ENCODE results near the gene YIPF7. TPM values are rescaled to one million over a fixed set of nuclear protein-coding genes. Genes with fewer than 3 reads are reported as not detected.
A peak's percentile ranks its signal among the peaks of the same experiment; 100 is the strongest.

The YIPF7 gene
- total RNA-seq, result under 1 TPM in 1 of 3 donors, not detected in 2; 0.50 TPM
- 0.16 TPM for total RNA-seq (2013)

- peaks cover 2% of the 10 kb centered on the region for H3K27me3 ChIP-seq (ENCODE audit: control insufficient read depth, insufficient read depth, low read length)
- no peak within 1 kb of the TSS for H3K4me3 ChIP-seq (ENCODE audit: low read length)
- Mint-ChIP-seq H3K36me3 (no peaks in the 10 kb centered on the region), H3K27ac (no peak within 1 kb of the TSS), H3K4me3 (no peak within 1 kb of the TSS), H3K4me1 (no peaks in the 10 kb centered on the region), H3K27me3 (ENCODE audit: low read depth in 2 of 2) (peaks cover 16 to 19% of the 10 kb centered on the region in 2 donors), H3K9me3 (no peaks in the 10 kb centered on the region)
- H3K36me3 ChIP-seq (ENCODE audit: control insufficient read depth, insufficient read depth, low read length), result no peaks in the 10 kb centered on the region
- no peaks in the 10 kb centered on the region for H3K9me3 ChIP-seq (ENCODE audit: control insufficient read depth, insufficient read depth, low read length)
- H3K4me1 ChIP-seq (ENCODE audit: control insufficient read depth, insufficient read depth, low read length), result no peaks in the 10 kb centered on the region
- no peak for DNase-seq
- TF ChIP-seq CTCF (IDR thresholded peaks at IDR 0.05), result no peak
- intact Hi-C loops (cut with micrococcal nuclease), result no loop called here
- no CpG with 5 or more reads among the region's 1 CpG for WGBS (ENCODE audit: insufficient coverage)
- ATAC-seq, result no peak
- H3K27ac ChIP-seq (ENCODE audit: low read length), result no peak within 1 kb of the TSS
These were observed at the start of gene YIPF7 for GRCh38 chr4:44651425-44651824. Gene YIPF7 (minus strand): TSS chr4:44651625. CDS start chr4:44650100, 1,525 bp downstream.

- H3K27ac ChIP-seq (ENCODE audit: low read length), result no peak overlapping the region
- WGBS (ENCODE audit: insufficient coverage), result no CpG with 5 or more reads among the region's 2 CpGs
- intact Hi-C loops (cut with micrococcal nuclease), result no loop called here
- no peaks in the 10 kb centered on the region for H3K9me3 ChIP-seq (ENCODE audit: control insufficient read depth, insufficient read depth, low read length)
- H3K4me3 ChIP-seq (ENCODE audit: low read length), result no peak overlapping the region
- ATAC-seq (no peak), DNase-seq (no peak)
- TF ChIP-seq CTCF (IDR thresholded peaks at IDR 0.05), result no peak
- Mint-ChIP-seq H3K36me3 (peaks cover 10% of the 10 kb centered on the region), H3K27me3 (ENCODE audit: low read depth in 2 of 2) (no peaks in the 10 kb centered on the region), H3K4me1 (peaks cover 0 to 5% of the 10 kb centered on the region in 2 donors), H3K4me3 (no peak overlapping the region), H3K9me3 (no peaks in the 10 kb centered on the region), H3K27ac (no peak overlapping the region)
- H3K36me3 ChIP-seq (ENCODE audit: control insufficient read depth, insufficient read depth, low read length), result peaks cover 75% of the 10 kb centered on the region
- H3K27me3 ChIP-seq (ENCODE audit: control insufficient read depth, insufficient read depth, low read length), result no peaks in the 10 kb centered on the region
- H3K4me1 ChIP-seq (ENCODE audit: control insufficient read depth, insufficient read depth, low read length), result no peaks in the 10 kb centered on the region
These were observed 49.6 kb upstream of the YIPF7 start for GRCh38 chr4:44701037-44701436.

GRCh38 chr4:44700427-44700826 lies 49.0 kb upstream of the YIPF7 start:
- no peaks in the 10 kb centered on the region for H3K9me3 ChIP-seq (ENCODE audit: control insufficient read depth, insufficient read depth, low read length)
- WGBS (ENCODE audit: insufficient coverage), result 96% methylated on average over 1 of the region's 1 CpG
- Mint-ChIP-seq H3K4me1 (peaks cover 0 to 5% of the 10 kb centered on the region in 2 donors), H3K27me3 (ENCODE audit: low read depth in 2 of 2) (no peaks in the 10 kb centered on the region), H3K9me3 (no peaks in the 10 kb centered on the region), H3K27ac (peak overlapping the region in 1 of 2 donors; percentile 42), H3K36me3 (peaks cover 10% of the 10 kb centered on the region), H3K4me3 (no peak overlapping the region)
- DNase-seq, result no peak
- ATAC-seq, result no peak
- no peak for TF ChIP-seq CTCF (IDR thresholded peaks at IDR 0.05)
- H3K4me1 ChIP-seq (ENCODE audit: control insufficient read depth, insufficient read depth, low read length), result no peaks in the 10 kb centered on the region
- no peak overlapping the region for H3K27ac ChIP-seq (ENCODE audit: low read length)
- no peaks in the 10 kb centered on the region for H3K27me3 ChIP-seq (ENCODE audit: control insufficient read depth, insufficient read depth, low read length)
- peaks cover 78% of the 10 kb centered on the region for H3K36me3 ChIP-seq (ENCODE audit: control insufficient read depth, insufficient read depth, low read length)
- intact Hi-C loops (cut with micrococcal nuclease), result no loop called here
- H3K4me3 ChIP-seq (ENCODE audit: low read length), result no peak overlapping the region

DNA sequence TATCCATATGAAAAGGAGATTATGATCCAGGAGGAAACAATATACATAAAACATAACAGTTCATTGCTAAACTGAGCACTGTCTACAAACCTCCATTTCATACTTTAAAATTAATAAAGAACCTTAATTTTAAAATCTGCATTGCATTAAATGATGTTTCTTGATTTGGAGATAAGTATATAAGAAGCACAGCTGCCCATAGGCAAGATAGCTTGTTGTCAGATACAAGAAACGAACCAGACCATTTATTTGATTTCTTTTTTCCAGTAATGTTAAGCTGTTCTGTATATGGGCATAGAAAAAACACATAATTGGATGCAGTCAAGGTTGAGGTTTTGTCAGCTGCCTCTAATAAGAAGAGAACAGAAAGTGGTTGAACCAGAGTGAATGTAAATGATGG lies 33.2 kb upstream of the YIPF7 start:
- ATAC-seq (no peak), DNase-seq (no peak)
- Histone ChIP-seq H3K4me3 (ENCODE audit: low read length) (no peak overlapping the region), H3K27ac (ENCODE audit: low read length) (no peak overlapping the region), H3K36me3 (ENCODE audit: control insufficient read depth, insufficient read depth, low read length) (peaks cover 60% of the 10 kb centered on the region), H3K9me3 (ENCODE audit: control insufficient read depth, insufficient read depth, low read length) (no peaks in the 10 kb centered on the region), H3K27me3 (ENCODE audit: control insufficient read depth, insufficient read depth, low read length) (no peaks in the 10 kb centered on the region), H3K4me1 (ENCODE audit: control insufficient read depth, insufficient read depth, low read length) (no peaks in the 10 kb centered on the region)
- Mint-ChIP-seq H3K27ac (peak overlapping the region; percentile 45 to 75), H3K36me3 (peaks cover 31% of the 10 kb centered on the region), H3K27me3 (ENCODE audit: low read depth in 2 of 2) (no peaks in the 10 kb centered on the region), H3K4me1 (peaks cover 13 to 15% of the 10 kb centered on the region in 2 donors), H3K4me3 (no peak overlapping the region), H3K9me3 (no peaks in the 10 kb centered on the region)
- TF ChIP-seq CTCF (IDR thresholded peaks at IDR 0.05), result no peak
- WGBS (ENCODE audit: insufficient coverage), result 80% methylated on average over 1 of the region's 1 CpG
- intact Hi-C loops (cut with micrococcal nuclease), result no loop called here
